Head of caudate nucleus (tissue), 42 donors: Measurements from ENCODE around the gene TMX2.
A peak's percentile ranks its signal among the peaks of the same experiment; 100 is the strongest.
"Not testable (repeated sequence)": the region's sequence is repeated elsewhere in the genome, so short reads cannot be mapped to it uniquely, and the experiment has no call there.

Source experiments
- DNase-seq, 42 donors: peaks; one replicate each; pipeline versions ENCODE4 v3.0.0 to v3.0.0-alpha.2; 2020 to 2021; ENCODE audit warnings: mixed read lengths in 7 of 42
- intact Hi-C: fragments of 100-400 bp; cut with DNase I; formaldehyde crosslinking; loops from one replicate; pipeline ENCODE4 v1.15.0; 2022

TMX2 gene

DNA sequence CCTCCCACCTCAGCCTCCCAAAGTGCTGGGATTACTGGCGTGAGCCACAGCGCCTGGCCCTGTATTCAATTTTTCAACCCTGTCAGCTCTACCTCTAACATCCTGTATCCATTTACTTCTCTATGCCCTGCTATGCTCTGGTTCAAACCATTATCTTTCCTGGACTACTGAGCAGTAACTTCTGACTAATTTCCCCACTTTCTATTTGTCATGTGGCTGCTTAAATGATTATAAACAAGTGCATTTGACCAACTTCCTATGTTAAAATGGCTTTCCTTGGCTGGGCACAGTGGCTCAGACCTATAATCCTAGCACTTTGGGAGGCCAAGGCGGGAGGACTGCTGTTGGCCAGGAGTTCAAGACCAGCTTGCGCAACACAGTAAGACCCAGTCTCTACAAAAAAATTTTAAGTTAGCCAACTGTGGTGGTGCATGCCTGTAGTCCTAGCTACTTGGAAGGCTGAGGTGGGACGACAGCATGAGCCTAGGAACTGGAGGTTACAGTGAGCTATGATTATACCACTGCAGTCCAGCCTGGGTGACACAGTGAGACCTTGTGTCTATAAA, 2.5 kb upstream of the TMX2 start:
- intact Hi-C loops: loop anchor here (5.0 to 10.0 kb wide), 3 partner anchors 43 to 145 kb away; partner anchors contain the start of genes UBE2L6 and ZDHHC5
- DNase-seq: no peak

DNA sequence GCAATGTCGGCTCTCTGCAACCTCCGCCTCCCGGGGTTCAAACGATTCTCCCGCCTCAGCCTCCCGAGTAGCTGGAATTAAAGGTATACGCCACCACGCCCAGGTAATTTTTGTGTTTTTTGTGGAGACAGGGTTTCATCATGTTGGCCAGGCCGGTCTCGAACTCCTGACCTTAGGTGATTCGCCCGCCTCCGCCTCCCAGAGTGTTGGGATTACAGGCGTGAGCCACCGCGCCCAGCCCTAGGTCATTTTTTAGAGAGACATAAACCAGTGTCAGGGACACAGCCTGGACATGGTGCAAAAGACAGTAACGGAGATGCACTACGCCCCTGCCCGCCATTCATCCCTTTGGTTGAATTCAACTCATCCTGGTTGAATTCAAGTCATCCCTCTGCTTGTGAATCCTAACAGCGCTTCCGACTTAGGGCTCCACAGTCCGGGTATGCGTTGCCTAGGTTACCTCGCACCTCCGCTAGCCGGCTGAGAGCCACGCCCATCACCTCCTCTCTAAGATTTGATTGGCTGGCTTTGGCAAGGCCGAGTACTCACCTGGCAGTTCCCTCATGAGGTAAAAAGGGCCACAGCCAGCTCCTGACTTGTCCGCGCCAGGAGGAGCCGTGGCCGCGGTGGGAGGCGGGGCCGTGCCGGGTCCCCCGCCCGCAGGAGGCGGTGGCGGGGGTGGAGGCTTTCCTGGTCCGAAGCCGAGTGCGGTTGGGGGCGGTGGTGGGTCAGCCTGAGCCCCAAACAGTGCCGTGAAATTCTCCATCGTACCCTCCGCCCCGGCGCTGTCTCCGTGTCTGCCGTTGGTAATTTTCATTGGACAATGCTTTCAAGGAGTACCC, 758 bp upstream of the TMX2 start, which contains the start of gene MED19:
Gene MED19 (minus strand): TSS at position 802 of the 842 bp plus-strand sequence. CDS start 36 bp downstream, at position 766.
- intact Hi-C loops: loop anchor here (5.0 to 10.0 kb wide), 3 partner anchors 44 to 147 kb away; partner anchors contain the start of genes UBE2L6 and ZDHHC5
- peak in 41 of 42 donors; percentile 58 to 95 (median 82) for DNase-seq

DNA sequence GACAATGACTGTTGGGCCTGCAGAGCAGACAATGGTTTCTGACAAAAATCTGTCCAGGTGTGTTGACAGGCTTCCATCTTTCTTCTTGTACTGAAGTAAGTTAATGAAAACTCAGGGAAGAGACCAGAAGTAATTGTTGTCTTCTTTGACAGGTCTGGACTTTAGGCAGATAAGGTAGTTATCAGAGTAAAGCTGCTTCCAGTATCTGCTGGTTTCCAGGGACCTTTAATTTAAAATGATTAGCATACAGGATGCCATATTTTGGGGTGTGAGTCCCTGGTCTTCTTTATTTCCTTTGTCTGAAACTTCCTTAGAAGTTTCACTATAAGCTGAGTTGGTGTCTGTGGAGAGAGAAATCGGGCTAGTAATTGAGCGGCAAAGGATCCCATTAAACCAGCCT, 1.4 kb downstream of the TMX2 start:
- no peak for DNase-seq
- intact Hi-C loops: loop anchor here (5.0 to 10.0 kb wide), 3 partner anchors 47 to 149 kb away; partner anchors contain the start of genes UBE2L6 and ZDHHC5

DNA sequence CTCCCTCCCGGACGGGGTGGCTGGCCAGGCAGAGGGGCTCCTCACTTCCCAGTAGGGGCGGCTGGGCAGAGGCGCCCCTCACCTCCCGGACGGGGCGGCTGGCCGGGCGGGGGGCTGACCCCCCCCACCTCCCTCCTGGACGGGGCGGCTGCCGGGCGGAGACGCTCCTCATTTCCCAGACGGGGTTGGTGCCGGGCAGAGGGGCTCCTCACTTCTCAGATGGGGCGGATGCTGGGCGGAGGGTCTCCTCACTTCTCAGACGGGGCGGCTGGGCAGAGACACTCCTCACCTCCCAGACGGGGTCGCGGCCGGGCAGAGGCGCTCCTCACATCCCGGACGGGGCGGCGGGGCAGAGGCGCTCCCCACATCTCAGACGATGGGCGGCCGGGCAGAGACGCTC, 4.3 kb downstream of the TMX2 start:
- intact Hi-C loops: loop anchor here (10.0 kb wide), 1 partner anchor 152 kb away; the partner anchor contains the start of gene UBE2L6
- DNase-seq: not testable (repeated sequence)

DNA sequence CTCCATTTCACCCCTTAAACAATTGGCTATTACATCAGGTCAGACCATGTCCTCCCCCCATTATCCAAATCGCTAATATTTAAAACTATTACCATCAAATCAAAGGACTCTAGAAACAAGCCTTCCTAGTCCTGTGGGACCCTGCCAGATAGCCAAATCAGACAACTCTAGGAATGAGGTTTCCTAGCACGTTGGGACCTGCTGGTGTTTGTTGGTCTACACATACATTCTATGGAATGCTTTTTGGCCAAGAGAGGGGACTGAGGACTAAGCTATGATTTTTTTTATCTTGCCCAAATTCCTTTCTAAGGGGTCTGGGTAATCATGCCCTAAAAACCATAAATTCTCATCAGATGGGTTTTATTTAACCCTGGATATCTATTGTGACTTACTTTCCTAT, 14.8 kb downstream of the TMX2 start:
- no peak for DNase-seq
- intact Hi-C loops: no loop called here

DNA sequence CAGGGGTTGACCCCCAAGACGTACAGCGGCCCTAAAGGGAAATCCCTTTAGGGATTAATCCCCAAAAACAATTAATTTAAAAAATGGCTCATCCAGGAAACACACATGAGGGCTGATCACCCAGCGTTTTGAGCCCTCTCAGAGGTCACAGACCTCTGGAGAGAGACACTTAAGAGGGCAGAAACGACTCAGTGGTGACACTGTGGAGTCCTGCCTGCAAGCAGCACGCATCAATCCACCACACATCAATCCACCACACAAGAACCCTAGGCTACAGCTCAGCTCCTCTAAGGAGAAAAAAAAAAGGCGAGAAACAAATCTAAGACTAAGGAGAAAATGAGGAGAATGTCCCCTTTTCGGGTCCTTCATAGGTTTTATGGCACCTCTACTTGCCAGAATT, 16.4 kb downstream of the TMX2 start:
- intact Hi-C loops: no loop called here
- DNase-seq: no peak

DNA sequence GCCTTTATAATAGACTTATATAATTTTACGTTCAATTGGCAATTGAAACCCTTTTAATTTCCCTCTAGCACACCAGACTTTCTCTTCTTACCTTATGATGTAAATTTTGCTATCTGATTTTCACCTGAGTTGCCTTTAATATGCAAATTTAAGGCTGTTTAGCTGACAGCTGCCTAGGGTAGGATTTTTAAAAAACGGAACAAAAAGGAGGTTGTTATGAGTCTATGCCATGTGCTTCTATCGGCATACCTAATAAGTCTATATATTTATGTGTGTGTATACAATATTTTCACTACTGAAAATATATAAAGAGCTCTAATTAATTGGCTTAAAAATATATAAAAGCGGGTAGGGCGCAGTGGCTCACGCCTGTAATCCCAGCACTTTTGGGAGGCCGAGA, 17.1 kb downstream of the TMX2 start:
- no peak for DNase-seq
- intact Hi-C loops: no loop called here

DNA sequence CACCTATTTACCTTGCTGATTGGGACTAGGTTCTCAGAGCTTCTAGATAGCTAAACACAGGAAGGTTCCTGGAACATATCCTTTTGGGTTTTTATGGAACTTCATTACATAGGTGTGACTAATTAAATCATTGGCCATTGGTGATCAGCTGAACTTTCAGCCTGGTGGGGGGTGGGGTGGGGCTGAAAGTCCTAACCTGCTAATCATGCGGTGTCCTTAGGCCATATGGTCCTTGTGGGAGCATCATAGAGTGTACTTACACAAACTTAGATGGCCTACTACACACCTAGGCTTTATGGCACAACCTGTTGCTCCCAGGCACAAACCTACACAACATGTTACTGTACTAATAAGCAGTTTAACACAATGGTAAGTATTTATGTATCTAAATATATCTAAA, 20.3 kb downstream of the TMX2 start:
- no peak for DNase-seq
- intact Hi-C loops: no loop called here

DNA sequence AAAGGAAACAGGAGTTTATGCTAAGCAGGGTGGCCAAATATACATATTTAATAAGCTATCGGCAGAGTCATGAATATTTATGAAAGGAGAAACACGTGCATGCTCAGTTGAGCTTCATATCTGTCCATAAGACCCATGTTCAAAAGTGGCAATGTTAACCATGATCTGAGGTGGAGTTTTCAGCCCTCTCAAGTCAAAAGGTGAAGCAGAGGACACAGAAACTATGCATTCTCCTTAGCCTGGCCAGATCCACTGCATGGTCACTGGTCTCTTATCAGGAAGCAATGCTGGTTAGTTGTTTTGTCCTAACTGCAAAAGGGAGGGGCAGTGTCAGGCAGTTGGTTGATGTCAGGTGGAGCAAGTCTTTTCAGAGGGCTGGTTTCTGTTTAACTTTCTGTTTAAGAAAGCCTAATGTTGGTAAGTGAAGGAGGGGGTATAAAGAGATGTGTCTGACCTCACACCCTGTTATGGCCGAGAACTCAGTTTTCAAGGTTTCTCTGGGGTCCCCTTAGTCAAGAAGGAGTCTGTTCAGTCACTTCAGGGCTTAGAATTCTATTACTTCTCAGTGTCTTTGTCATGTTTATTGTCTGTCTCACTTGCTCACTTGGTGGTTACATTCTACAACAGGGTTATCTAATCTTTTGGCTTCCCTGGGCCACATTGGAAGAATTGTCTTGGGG, 23.4 kb downstream of the TMX2 start:
- DNase-seq: no peak
- intact Hi-C loops: no loop called here

DNA sequence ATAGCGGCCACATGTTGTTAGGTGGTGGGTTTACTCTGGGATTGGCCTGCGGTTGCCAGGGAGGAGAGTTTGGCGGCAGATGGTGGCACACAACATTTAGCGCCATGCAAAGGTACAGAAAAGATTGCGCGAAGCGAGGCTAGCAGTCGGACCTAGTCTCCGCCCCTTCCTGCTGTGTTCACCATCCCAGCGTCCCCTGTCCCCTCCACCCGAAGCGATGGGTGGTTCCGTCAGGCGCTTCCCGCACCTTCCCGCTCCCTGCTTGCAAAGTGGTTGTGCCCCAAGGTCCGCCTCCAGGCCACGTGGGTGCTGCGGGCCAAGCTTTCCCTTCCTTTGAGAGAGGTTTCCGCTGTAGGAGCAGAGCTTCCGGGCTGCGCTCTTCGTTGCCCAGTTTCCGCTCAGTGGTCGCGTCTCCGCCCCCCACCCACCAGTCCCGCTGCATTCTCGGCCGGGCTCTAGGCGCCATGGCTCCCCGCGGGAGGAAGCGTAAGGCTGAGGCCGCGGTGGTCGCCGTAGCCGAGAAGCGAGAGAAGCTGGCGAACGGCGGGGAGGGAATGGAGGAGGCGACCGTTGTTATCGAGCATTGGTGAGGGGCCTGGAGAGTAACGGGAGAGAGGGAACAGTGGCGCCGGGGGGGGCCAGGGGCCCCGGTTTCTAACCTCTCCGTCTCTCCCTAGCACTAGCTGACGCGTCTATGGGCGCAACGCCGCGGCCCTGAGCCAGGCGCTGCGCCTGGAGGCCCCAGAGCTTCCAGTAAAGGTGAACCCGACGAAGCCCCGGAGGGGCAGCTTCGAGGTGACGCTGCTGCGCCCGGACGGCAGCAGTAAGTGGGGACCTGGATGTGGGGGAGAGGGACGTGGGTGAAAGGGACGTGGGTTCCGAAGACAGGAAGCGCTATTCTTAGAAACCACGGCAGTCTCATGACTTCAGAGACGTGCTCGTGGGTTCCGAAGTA, 29.0 kb downstream of the TMX2 start, which contains the start of gene SELENOH:
Gene SELENOH (plus strand): TSS at position 360 of the 955 bp plus-strand sequence. CDS start 105 bp downstream, at position 465.
- intact Hi-C loops: loop anchor here (5.0 kb wide), 1 partner anchor 61 kb away; no protein-coding TSS in a partner anchor
- peak; percentile 91 to 99 (median 97) for DNase-seq

DNA sequence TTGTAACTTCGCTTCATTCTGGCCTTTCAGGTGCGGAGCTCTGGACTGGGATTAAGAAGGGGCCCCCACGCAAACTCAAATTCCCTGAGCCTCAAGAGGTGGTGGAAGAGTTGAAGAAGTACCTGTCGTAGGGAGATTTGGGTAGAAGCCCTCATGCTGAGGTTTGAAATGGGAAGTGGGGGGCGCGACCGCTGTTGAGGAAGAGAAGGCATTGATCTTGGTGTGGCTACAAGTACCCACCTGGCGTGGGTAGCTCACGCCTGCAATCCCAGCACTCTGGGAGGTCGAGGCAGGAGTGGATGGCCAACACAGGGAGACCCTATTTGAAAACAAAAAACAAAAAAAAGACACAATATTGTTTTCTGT, 29.7 kb downstream of the TMX2 start:
- intact Hi-C loops: loop anchor here (5.0 kb wide), 1 partner anchor 60 kb away; no protein-coding TSS in a partner anchor
- DNase-seq: no peak

DNA sequence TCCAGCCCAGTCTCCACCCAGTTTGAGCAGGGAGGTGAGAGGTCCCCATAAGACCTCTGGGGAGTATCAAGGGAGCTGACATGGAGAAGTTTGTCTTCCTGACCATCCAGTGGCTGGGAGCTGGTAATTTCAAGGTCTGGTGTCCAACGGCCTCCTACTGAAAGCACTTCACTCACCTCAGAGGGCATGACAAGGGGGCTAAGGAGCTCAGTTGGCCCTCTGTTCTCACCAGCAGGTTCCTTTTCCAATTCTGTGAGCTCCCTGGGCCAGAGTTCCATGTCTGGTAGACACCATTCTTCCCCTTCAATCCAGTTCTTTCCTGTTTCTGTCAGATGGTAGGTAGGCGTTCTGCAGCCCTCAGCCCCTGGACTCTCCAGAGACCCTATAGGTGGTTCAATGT, 32.0 kb downstream of the TMX2 start:
- intact Hi-C loops: loop anchor here (5.0 kb wide), 1 partner anchor 58 kb away; no protein-coding TSS in a partner anchor

DNA sequence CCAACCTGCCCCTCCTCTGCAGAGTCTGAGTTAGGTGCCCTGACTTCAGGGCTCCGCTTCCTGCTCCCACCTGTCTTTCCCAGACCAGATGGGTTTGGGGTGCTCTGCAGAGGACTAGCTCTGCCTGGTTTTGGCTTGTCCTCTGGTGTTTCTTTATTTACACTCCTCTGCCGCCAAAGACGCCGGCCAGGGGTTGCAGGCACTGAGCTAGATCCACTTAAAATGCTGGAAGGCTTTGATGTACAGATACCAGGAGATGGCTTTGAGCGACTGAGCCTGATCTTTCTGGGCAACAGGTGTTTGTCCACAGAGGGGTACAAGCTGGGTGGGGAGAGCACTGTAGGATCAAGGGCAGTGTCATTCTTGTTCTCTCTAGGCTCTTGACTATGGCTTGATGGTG, 32.8 kb downstream of the TMX2 start:
- no peak for DNase-seq
- intact Hi-C loops: no loop called here

More for the DNA sequence above, 32.0 kb downstream of the TMX2 start:
- no peak for DNase-seq

DNA sequence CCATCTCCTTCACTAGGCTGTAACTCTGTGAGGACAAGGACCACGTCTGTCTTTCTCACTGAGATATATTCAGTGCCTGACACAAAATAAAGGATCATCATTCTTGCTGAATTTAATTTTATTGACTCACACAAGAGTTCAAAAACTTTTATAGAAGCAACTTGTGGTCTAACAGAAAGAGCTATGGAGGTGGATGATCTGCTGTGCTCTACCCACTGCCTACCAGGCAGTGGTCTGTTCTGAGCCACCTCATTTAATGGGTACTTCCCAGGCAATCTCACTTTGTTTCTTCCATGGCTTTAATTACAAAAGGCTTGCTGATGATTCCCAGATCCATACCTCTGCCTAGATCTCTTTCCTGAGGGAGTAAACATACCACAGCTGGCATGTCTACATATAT, 34.5 kb downstream of the TMX2 start:
- no peak for DNase-seq
- intact Hi-C loops: no loop called here

DNA sequence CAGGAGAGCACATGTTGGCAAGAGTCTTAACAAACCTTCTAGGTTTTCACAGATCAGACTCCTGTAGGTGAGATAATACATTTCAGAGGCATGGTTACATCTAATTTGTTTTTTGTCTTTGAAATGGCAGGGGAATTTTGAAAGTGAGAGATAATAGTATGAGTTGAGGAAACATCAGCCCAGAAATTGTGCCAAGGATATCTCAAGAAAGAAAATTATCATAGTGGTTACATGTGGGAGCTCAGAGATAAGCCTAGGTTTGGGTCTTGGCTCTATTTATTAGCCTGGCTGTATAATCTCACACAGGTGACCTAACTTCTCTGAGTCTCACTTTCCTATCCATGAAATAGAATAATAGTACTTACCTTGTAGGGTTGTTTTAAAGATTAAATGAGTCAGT, 38.8 kb downstream of the TMX2 start:
- no peak for DNase-seq
- intact Hi-C loops: no loop called here

DNA sequence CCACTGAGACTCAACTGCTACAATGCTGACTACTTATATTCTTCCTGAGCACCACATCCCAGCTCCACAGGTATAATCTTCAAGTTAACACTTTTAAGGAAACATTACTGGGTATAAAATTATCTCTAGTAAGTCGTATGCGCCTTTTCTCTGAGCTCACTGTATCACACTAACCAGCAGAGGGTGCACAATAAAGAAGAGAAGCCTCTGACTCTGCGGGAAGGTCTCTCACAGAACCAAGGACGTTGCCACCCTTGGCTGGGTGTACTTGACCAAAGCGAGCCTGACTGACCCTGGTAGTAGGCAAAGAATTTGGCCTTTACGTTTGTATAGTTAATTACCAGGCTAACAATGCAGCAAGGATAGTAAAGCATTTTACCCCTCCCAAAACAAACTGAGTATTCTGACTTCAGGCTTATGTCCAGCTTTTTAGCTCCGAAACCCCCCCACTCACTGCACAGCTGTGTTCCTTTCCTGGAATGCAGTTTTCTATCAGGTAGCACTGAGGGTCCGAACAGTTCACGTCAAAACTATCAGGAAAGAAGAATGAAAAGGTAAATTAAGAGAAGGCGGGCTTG, 39.4 kb downstream of the TMX2 start, which contains the start of gene BTBD18:
Gene BTBD18 (minus strand): TSS at position 144 of the 578 bp plus-strand sequence. CDS start 631 bp downstream, outside the sequence.
- DNase-seq: peak in 14 of 42 donors; percentile 11 to 66 (median 36)
- intact Hi-C loops: no loop called here

DNA sequence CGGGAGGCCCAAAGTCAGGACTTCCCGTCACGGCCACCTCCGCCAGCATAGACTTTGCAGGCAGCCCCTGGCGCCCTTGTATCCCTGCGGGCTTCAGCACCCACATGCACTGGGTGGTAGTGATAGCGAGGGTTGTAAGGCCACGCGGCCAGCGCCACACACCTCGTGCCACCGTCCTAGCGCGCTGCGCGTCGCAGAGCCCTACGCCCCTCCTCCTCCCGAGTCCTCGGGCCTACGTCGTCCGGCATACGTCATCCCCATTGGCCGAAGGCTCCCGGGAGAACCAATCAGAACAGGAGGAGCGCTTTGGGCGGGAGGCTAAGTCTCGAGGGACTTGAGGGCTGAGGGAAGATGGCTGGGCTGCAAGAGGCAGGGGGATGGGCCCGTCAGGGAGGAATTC, 40.6 kb downstream of the TMX2 start:
- no peak for DNase-seq
- intact Hi-C loops: no loop called here

DNA sequence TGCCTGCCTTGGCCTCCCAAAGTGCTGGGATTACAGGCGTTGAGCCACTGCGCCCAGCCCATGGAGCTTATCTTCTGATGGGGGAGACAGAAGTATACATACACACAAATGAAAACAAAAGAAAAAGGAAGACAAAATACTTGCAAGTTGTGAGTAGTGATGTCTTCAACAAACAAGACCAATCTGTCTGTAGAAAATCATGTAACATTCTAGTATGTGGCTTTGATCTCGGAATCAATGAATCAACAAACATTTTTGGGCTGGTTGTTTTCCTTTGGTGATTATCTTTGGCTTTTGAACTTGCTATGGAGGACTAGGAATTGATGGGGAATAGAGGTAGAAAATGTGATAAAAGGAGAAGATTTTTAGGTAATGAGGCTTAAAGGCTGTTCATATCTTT, 45.8 kb downstream of the TMX2 start:
- intact Hi-C loops: no loop called here
- DNase-seq: no peak
